Stimulated activated CD4-positive, alpha-beta T cell treated with anti-CD3 and anti-CD28 coated beads, Interleukin-1b, Interleukin-23, amount 100 ng/mL, for 48 hours (primary cell): ENCODE data around the gene HOXA1.
"Not testable (repeated sequence)": the region's sequence is repeated elsewhere in the genome, so short reads cannot be mapped to it uniquely, and the experiment has no call there.

Source experiments
- DNase-seq: peaks from one replicate; pipeline ENCODE4 v3.0.0-alpha.2; 2020

HOXA1 gene

GRCh38 chr7:27091105-27091504, 4.7 kb downstream of the HOXA1 start:
- no peak for DNase-seq

GRCh38 chr7:27088002-27088922, 7.5 kb downstream of the HOXA1 start:
- no peak for DNase-seq

GRCh38 chr7:27083646-27084045, 12.2 kb downstream of the HOXA1 start:
- DNase-seq = no peak

- DNase-seq = no peak
These were observed 13.6 kb downstream of the HOXA1 start for GRCh38 chr7:27082171-27082570.

- DNase-seq = no peak
These were observed 14.9 kb downstream of the HOXA1 start for GRCh38 chr7:27080844-27081436.

GRCh38 chr7:27079234-27079975, 16.4 kb downstream of the HOXA1 start:
- no peak for DNase-seq

GRCh38 chr7:27078616-27079233, 17.1 kb downstream of the HOXA1 start:
- DNase-seq = no peak

- DNase-seq = no peak
These were observed 22.7 kb downstream of the HOXA1 start for GRCh38 chr7:27073076-27073475.

GRCh38 chr7:27071622-27072390, 24.0 kb downstream of the HOXA1 start:
- no peak for DNase-seq

GRCh38 chr7:27068259-27068658, 27.5 kb downstream of the HOXA1 start:
- no peak for DNase-seq

- DNase-seq = no peak
These were observed 29.7 kb downstream of the HOXA1 start for GRCh38 chr7:27066148-27066547.

- DNase-seq = no peak
These were observed 30.1 kb downstream of the HOXA1 start for GRCh38 chr7:27065709-27066108.

- DNase-seq = no peak
These were observed 31.1 kb downstream of the HOXA1 start for GRCh38 chr7:27064661-27065060.

GRCh38 chr7:27064159-27064558, 31.6 kb downstream of the HOXA1 start:
- DNase-seq = no peak

GRCh38 chr7:27062946-27063345, 32.9 kb downstream of the HOXA1 start:
- DNase-seq = no peak

- DNase-seq = no peak
These were observed 42.6 kb downstream of the HOXA1 start for GRCh38 chr7:27053153-27053552.

- DNase-seq = no peak
These were observed 44.3 kb downstream of the HOXA1 start for GRCh38 chr7:27051451-27051850.

GRCh38 chr7:27048438-27048837, 47.4 kb downstream of the HOXA1 start:
- DNase-seq = no peak

- no peak for DNase-seq
These were observed 48.8 kb downstream of the HOXA1 start for GRCh38 chr7:27046854-27047549.

- not testable (repeated sequence) for DNase-seq
These were observed 49.8 kb downstream of the HOXA1 start for GRCh38 chr7:27045972-27046371.

GRCh38 chr7:27045066-27045465, 50.7 kb downstream of the HOXA1 start:
- DNase-seq = not testable (repeated sequence)
